ENCODE measurements around the gene INO80C.
"Not testable (repeated sequence)": the region's sequence is repeated elsewhere in the genome, so short reads cannot be mapped to it uniquely, and the experiment has no call there.

The INO80C gene

GRCh38 chr18:35455926-35456763 is 41.6 kb downstream of the INO80C start:
- no peak for DNase-seq (ENCODE audit: low read depth)
- no peak for TF ChIP-seq CTCF (IDR thresholded peaks at IDR 0.05; ENCODE audit: insufficient read depth, low read depth, low read length, missing control alignments)
- no peak overlapping the region for H3K4me3 ChIP-seq (ENCODE audit: low read depth, low read length)

- no peak overlapping the region for H3K4me3 ChIP-seq (ENCODE audit: low read depth, low read length)
- no peak for TF ChIP-seq CTCF (IDR thresholded peaks at IDR 0.05; ENCODE audit: insufficient read depth, low read depth, low read length, missing control alignments)
- DNase-seq (ENCODE audit: low read depth), result no peak
Measured at GRCh38 chr18:35454803-35455202, 43.0 kb downstream of the INO80C start.

GRCh38 chr18:35453065-35453464 is 44.7 kb downstream of the INO80C start:
- not testable (repeated sequence) for DNase-seq (ENCODE audit: low read depth); H3K4me3 ChIP-seq (ENCODE audit: low read depth, low read length)

GRCh38 chr18:35451916-35452315 is 45.8 kb downstream of the INO80C start:
- TF ChIP-seq CTCF (IDR thresholded peaks at IDR 0.05; ENCODE audit: insufficient read depth, low read depth, low read length, missing control alignments), result no peak
- H3K4me3 ChIP-seq (ENCODE audit: low read depth, low read length), result no peak overlapping the region
- no peak for DNase-seq (ENCODE audit: low read depth)

- no peak for TF ChIP-seq CTCF (IDR thresholded peaks at IDR 0.05; ENCODE audit: insufficient read depth, low read depth, low read length, missing control alignments)
Measured at GRCh38 chr18:35451032-35451431, 46.7 kb downstream of the INO80C start.

GRCh38 chr18:35444636-35445035 is 53.1 kb downstream of the INO80C start:
- TF ChIP-seq CTCF (IDR thresholded peaks at IDR 0.05; ENCODE audit: insufficient read depth, low read depth, low read length, missing control alignments), result no peak
- no peak for DNase-seq (ENCODE audit: low read depth)

More at GRCh38 chr18:35451032-35451431, 46.7 kb downstream of the INO80C start:
- no peak for DNase-seq (ENCODE audit: low read depth)
- no peak overlapping the region for H3K4me3 ChIP-seq (ENCODE audit: low read depth, low read length)

GRCh38 chr18:35443847-35444246 is 53.9 kb downstream of the INO80C start:
- no peak for TF ChIP-seq CTCF (IDR thresholded peaks at IDR 0.05; ENCODE audit: insufficient read depth, low read depth, low read length, missing control alignments)
- no peak for DNase-seq (ENCODE audit: low read depth)
- no peak overlapping the region for H3K4me3 ChIP-seq (ENCODE audit: low read depth, low read length)

More at GRCh38 chr18:35444636-35445035, 53.1 kb downstream of the INO80C start:
- no peak overlapping the region for H3K4me3 ChIP-seq (ENCODE audit: low read depth, low read length)
